ENCODE measurements around the gene ALX4.

- TF ChIP-seq CTCF (IDR thresholded peaks at IDR 0.05), result no peak
- no peak for TF ChIP-seq POLR2A (IDR thresholded peaks at IDR 0.05)
Observed at GRCh38 chr11:44304091-44305025, 5.6 kb downstream of the ALX4 start.
